ENCODE measurements around the gene TSR3.

- TF ChIP-seq POLR2A (IDR thresholded peaks at IDR 0.05) = no peak
- no peak for TF ChIP-seq CTCF (IDR thresholded peaks at IDR 0.05)
These were observed 6.6 kb downstream of the TSR3 start for GRCh38 chr16:1345087-1345486.
